SH-SY5Y (cell line): ENCODE measurements around the gene NARS2.

Source experiments
- GATA2 ChIP-seq: IDR thresholded peaks from 2 replicates; pipeline ENCODE4 v1.6.1; 2011; ENCODE audit warnings: mild to moderate bottlenecking, low read depth, low read length
- GATA3 ChIP-seq: IDR thresholded peaks from 2 replicates; pipeline ENCODE4 v1.6.1; 2011; ENCODE audit warnings: low read depth, mild to moderate bottlenecking, low read length, moderate library complexity

The NARS2 gene

GRCh38 chr11:78476066-78476465 lies 98.6 kb downstream of the NARS2 start:
- no peak for TF ChIP-seq GATA3
- TF ChIP-seq GATA2: no peak

DNA sequence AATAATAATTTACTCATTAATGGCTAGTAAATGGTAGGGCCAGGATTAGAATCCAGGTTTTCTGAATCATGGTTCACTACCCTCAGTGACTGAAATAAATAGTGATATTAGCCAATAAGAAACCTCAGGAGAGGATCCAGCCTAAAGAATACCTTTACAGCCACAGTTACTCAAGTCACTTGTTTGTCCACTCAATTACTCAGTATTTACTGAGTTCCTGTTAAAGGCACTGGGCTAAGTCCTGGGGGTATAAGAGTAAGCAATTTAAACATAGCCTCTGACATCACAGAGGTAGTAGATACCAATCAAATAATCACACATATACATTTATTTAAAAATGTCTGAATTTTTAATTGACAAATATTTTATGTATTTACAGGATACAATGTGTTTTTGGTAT lies 100.2 kb downstream of the NARS2 start:
- TF ChIP-seq GATA2 (no peak), GATA3 (no peak)

- TF ChIP-seq GATA2 (no peak), GATA3 (no peak)
Observed at GRCh38 chr11:78472905-78473304, 101.8 kb downstream of the NARS2 start.

DNA sequence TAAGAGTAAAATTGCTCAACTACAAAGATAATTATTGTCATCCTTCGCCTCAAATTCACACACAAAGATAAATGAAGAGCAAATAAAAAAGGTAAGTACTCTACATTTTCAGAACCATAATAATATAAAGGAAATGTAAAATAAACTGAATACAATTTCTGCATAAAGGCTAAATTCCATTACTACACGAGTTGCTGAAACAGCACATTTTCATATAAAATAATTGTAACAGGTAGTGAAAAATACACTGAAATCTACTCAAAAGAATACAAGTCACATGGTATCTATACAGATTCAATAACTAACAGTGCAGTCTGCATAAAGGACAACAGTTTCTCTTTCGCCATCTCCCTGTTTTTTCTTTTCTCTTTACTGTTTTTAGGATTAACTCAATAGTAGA lies 102.3 kb downstream of the NARS2 start:
- TF ChIP-seq GATA2: no peak
- TF ChIP-seq GATA3: no peak

GRCh38 chr11:78470861-78471442 lies 103.7 kb downstream of the NARS2 start:
- TF ChIP-seq GATA2: no peak
- TF ChIP-seq GATA3: no peak

DNA sequence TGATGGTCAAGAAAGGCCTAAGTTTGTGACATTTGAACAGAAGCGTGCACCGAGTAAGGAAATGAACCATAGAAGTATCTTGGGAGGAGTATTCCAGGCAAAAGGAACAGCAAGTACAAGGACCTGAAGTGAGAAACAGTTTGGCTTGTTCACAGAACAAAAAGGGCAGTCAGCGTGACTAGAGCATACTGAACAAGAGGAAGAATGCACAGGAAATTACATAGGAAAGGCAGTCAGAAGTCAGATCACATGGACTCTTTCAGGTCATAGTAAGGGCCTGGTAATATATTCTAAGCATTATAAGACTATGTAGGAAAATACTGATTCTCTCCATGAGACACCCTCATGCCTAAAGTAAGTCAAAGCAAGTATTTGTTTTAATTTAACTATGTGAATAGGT lies 104.8 kb downstream of the NARS2 start:
- TF ChIP-seq GATA3 (no peak), GATA2 (no peak)

- TF ChIP-seq GATA3 (no peak), GATA2 (no peak)
Observed at GRCh38 chr11:78467931-78468330, 106.7 kb downstream of the NARS2 start.

GRCh38 chr11:78467370-78467769 lies 107.3 kb downstream of the NARS2 start:
- TF ChIP-seq GATA2: no peak
- no peak for TF ChIP-seq GATA3

DNA sequence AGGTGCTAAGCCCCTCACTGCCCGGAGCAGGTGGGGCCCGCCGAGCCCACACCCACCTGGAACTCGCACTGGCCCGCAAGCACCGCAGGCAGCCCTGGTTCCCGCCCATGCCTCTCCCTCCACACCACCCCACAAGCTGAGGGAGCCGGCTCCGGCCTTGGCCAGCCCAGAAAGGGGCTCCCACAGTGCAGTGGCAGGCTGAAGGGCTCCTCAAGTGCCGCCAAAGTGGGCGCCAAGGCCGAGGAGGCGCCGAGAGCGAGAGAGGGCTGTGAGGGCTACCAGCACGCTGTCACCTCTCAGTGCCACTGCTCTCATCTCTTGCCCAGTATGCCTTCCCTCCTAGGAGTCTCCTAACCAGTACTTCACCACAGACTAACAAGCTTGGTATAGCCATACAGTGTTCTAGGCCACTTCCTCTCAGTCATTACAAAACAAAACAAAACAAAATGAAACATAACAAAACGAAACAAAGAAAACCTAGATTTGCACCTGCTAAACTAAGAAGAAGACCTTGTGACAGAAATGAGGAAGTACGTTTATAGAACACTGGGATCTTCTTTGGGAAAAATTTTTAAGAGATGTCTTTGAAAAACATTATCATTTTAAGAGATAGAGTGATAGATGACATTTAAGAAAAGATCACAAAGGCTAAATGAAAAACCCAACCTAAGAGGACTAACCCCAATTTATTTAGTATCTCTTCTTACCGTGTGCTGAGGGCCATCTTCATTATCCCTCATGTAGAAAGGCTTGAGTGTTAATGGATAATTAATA lies 109.3 kb downstream of the NARS2 start:
- TF ChIP-seq GATA3: no peak
- no peak for TF ChIP-seq GATA2

GRCh38 chr11:78460471-78460870 lies 114.2 kb downstream of the NARS2 start:
- TF ChIP-seq GATA3: no peak

GRCh38 chr11:78459738-78460137 lies 114.9 kb downstream of the NARS2 start:
- no peak for TF ChIP-seq GATA2
- TF ChIP-seq GATA3: no peak

DNA sequence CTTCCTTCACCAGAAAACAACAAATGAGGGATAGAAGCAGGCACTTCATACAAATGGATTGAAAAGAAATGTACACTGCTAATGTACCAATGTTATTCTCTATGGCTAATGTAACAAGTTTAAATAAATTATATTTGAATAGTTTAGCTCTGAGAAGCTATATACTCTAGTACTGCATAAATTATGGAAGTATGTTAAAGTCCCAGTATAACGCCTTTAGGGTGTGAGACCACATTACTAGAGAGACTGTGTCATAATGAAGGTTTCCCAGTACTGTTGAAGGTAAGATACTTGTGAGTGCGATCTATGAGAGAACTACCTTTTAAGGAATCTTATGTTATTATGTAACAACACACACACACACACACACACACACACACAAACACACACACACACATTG lies 117.2 kb downstream of the NARS2 start:
- no peak for TF ChIP-seq GATA2
- TF ChIP-seq GATA3: no peak

DNA sequence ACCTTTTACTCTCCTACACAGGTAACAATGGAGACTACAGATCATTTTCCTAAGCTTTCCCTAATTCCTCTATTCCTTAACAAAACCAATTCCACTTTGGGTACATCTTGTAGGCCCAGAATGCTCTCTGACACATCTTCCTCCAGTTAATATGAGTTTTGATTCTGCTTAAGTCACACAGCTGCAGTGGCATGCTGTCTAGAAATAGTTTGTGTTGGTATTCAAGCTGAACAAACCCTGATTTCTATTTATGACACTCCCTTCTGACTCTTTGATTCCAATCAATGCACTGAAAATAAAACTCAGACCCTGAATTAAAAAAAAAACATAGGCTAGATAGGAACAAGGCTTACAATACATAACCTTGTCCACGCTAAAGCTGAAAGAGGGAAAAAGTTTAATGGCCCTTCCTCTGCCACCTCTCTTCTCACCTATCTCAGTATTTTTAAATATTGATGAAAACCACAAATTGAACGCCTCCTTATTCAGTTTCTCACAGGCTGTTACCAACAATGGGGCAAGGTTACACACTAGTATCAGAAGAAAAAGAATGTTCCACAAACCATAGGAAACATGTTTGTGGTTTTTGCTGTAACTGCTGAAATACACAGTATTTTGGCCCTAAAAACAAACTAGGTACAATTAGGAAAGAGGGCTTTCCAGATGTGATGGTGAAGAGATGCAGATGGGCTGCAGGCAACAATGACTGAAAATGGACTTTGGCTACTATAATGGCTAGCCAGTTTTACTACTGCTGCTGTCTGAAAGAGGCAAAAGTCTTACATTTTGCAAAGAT lies 121.3 kb downstream of the NARS2 start:
- TF ChIP-seq GATA2 (no peak), GATA3 (no peak)

GRCh38 chr11:78451371-78452150 lies 123.1 kb downstream of the NARS2 start:
- TF ChIP-seq GATA3 (no peak), GATA2 (no peak)

GRCh38 chr11:78450866-78451265 lies 123.8 kb downstream of the NARS2 start:
- TF ChIP-seq GATA3 (no peak), GATA2 (no peak)
